ENCODE data around the gene CCDC137. TPM values are rescaled to one million over a fixed set of nuclear protein-coding genes. Genes with fewer than 3 reads are reported as not detected.
A peak's percentile ranks its signal among the peaks of the same experiment; 100 is the strongest.

The CCDC137 gene
- total RNA-seq, 3 donors from 2014 or later (not counting 1 experiment from before 2014, with no cell fraction given): 15.6 to 24.2 (median 22.1) TPM

DNA sequence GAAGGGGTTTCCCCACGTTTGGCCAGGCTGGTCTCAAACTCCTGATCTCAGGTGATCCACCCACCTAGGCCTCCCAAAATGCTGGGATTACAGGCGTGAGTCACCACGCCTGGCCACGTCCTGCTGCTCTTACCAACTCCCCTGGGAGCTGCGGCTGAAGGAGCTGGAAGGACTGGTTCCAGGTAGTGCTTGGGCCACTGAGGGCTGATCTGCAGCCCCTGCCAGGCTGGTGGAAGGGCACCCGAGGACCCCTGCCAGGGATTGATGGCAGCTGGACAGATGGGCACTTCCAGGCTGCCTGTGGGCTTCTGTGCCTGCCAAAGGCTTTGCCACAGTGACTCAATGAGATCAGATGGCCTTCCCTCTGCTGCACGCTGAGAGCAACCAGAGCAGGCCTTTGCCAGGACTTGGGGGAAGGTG is 2.5 kb upstream of the CCDC137 start:
- peaks cover 15 to 23% of the 10 kb centered on the region in 2 donors for H3K4me1 Mint-ChIP-seq
- Histone ChIP-seq H3K27me3 (ENCODE audit: control insufficient read depth, insufficient read depth, low read length) (no peaks in the 10 kb centered on the region), H3K4me3 (ENCODE audit: low read length) (no peak overlapping the region), H3K36me3 (ENCODE audit: control insufficient read depth, insufficient read depth, low read length) (peaks cover 2% of the 10 kb centered on the region), H3K27ac (ENCODE audit: low read length) (no peak overlapping the region), H3K4me1 (ENCODE audit: control insufficient read depth, insufficient read depth, low read length) (peaks cover 41% of the 10 kb centered on the region), H3K9me3 (ENCODE audit: control insufficient read depth, insufficient read depth, low read length) (no peaks in the 10 kb centered on the region)
- no peak for ATAC-seq
- no peaks in the 10 kb centered on the region for H3K36me3 Mint-ChIP-seq
- intact Hi-C loops (cut with micrococcal nuclease): no loop called here
- no peaks in the 10 kb centered on the region for H3K9me3 Mint-ChIP-seq
- H3K27ac Mint-ChIP-seq: no peak overlapping the region
- TF ChIP-seq, protein P1, sequence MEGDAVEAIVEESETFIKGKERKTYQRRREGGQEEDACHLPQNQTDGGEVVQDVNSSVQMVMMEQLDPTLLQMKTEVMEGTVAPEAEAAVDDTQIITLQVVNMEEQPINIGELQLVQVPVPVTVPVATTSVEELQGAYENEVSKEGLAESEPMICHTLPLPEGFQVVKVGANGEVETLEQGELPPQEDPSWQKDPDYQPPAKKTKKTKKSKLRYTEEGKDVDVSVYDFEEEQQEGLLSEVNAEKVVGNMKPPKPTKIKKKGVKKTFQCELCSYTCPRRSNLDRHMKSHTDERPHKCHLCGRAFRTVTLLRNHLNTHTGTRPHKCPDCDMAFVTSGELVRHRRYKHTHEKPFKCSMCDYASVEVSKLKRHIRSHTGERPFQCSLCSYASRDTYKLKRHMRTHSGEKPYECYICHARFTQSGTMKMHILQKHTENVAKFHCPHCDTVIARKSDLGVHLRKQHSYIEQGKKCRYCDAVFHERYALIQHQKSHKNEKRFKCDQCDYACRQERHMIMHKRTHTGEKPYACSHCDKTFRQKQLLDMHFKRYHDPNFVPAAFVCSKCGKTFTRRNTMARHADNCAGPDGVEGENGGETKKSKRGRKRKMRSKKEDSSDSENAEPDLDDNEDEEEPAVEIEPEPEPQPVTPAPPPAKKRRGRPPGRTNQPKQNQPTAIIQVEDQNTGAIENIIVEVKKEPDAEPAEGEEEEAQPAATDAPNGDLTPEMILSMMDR (IDR thresholded peaks at IDR 0.05): no peak
- no peak for DNase-seq
- no peak overlapping the region for H3K4me3 Mint-ChIP-seq
- H3K27me3 Mint-ChIP-seq (ENCODE audit: low read depth in 2 of 2): no peaks in the 10 kb centered on the region
- 80% methylated on average over 7 of the region's 7 CpGs for WGBS (ENCODE audit: insufficient coverage)

DNA sequence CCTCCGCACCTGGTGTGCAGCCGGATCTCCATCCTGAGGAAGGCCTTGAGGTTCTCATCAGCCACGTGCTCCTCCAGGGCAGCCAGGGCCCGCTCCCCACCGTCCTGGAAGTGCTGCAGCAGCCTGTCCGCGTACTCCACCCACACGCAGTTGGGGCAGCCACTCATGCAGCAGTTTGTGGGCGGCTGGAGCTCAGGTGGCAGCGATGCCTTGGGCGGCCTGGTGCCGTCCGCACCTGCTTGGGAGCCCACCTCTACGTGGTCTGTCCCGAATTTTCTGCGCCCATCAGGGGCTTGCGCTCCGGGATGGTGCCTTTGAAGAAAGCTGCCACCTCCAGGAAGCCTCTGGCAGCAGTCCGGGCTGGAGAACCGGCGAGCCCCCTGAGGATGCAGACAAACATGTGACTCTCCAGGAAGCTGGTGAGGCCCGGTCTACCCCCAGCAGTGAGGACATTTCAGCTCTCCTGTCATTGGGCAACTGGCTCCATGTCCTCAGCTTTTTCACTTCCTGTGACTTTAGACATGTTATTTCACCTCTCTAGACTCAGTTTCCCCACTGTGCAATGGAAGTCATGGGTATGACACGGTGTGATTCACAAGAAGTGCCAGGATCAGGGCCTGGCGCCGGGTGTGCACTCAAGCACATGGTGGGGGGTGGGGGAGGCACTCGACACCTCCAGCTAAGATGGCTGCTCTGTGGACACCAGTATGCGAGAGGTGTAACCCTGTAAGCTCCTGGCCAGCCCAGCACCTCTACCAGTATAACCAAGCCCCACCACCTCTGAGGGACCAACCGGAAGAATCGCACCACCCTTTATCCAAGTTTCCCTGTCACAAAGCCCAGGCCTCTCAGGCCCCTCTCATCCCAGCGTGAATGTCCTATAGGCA is 1.1 kb upstream of the CCDC137 start:
- peak; percentile 23 to 35 (median 33) for ATAC-seq
- Histone ChIP-seq H3K36me3 (ENCODE audit: control insufficient read depth, insufficient read depth, low read length) (peaks cover 11% of the 10 kb centered on the region), H3K27ac (ENCODE audit: low read length) (peak overlapping the region; percentile 83), H3K4me3 (ENCODE audit: low read length) (peak overlapping the region; percentile 89), H3K9me3 (ENCODE audit: control insufficient read depth, insufficient read depth, low read length) (no peaks in the 10 kb centered on the region), H3K4me1 (ENCODE audit: control insufficient read depth, insufficient read depth, low read length) (peaks cover 41% of the 10 kb centered on the region), H3K27me3 (ENCODE audit: control insufficient read depth, insufficient read depth, low read length) (no peaks in the 10 kb centered on the region)
- WGBS (ENCODE audit: insufficient coverage): 53% methylated on average over 29 of the region's 30 CpGs
- no peaks in the 10 kb centered on the region for H3K9me3 Mint-ChIP-seq
- H3K36me3 Mint-ChIP-seq: no peaks in the 10 kb centered on the region
- TF ChIP-seq, protein P1 (IDR thresholded peaks at IDR 0.05): no peak
- H3K27ac Mint-ChIP-seq: peak overlapping the region; percentile 89 to 94
- no peaks in the 10 kb centered on the region for H3K27me3 Mint-ChIP-seq (ENCODE audit: low read depth in 2 of 2)
- H3K4me3 Mint-ChIP-seq: peak overlapping the region; percentile 94
- intact Hi-C loops (cut with micrococcal nuclease): loop anchor here (5.0 kb wide), 1 partner anchor 37 kb away; the partner anchor contains the start of gene MRPL12
- H3K4me1 Mint-ChIP-seq: peaks cover 15 to 23% of the 10 kb centered on the region in 2 donors
- DNase-seq: peak; percentile 33 to 64

DNA sequence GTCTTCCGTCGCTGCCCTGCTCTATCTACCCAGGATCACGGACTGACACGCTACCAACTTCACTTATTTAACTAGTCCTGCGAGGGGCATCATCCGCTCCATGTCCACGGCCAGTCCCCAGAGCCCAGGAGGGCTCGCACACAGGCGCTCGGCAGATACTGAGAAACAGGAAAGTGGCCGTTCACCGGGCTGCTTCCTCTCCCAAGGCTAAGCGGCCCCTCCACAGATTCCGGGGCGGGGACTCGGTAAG is 520 bp upstream of the CCDC137 start:
- Mint-ChIP-seq H3K27ac (peak overlapping the region; percentile 89 to 94), H3K36me3 (no peaks in the 10 kb centered on the region), H3K4me3 (peak overlapping the region; percentile 94), H3K9me3 (no peaks in the 10 kb centered on the region), H3K27me3 (ENCODE audit: low read depth in 2 of 2) (no peaks in the 10 kb centered on the region), H3K4me1 (peaks cover 15 to 23% of the 10 kb centered on the region in 2 donors)
- peaks cover 41% of the 10 kb centered on the region for H3K4me1 ChIP-seq (ENCODE audit: control insufficient read depth, insufficient read depth, low read length)
- peaks cover 15% of the 10 kb centered on the region for H3K36me3 ChIP-seq (ENCODE audit: control insufficient read depth, insufficient read depth, low read length)
- intact Hi-C loops (cut with micrococcal nuclease): loop anchor here (5.0 kb wide), 1 partner anchor 36 kb away; the partner anchor contains the start of gene MRPL12
- no peaks in the 10 kb centered on the region for H3K27me3 ChIP-seq (ENCODE audit: control insufficient read depth, insufficient read depth, low read length)
- under 1% methylated on average over 16 of the region's 16 CpGs for WGBS (ENCODE audit: insufficient coverage)
- ATAC-seq (peak; percentile 22 to 47 (median 27)), DNase-seq (peak in 1 of 2 donors; percentile 58)
- TF ChIP-seq, protein P1 (IDR thresholded peaks at IDR 0.05): no peak
- H3K4me3 ChIP-seq (ENCODE audit: low read length): peak overlapping the region; percentile 89
- H3K27ac ChIP-seq (ENCODE audit: low read length): peak overlapping the region; percentile 83
- no peaks in the 10 kb centered on the region for H3K9me3 ChIP-seq (ENCODE audit: control insufficient read depth, insufficient read depth, low read length)

All from natural killer cell (primary cell).